MM.1S (cell line): ENCODE results near the gene NREP.

Source experiments
- CTCF ChIP-seq: fragments of 300-600 bp; sonication (generic); IDR thresholded peaks from 2 replicates; pipeline ENCODE4 v1.5.1; 2016; ENCODE audit warnings: antibody characterized with exemption, low read length, mixed read lengths
- EZH2phosphoT487 ChIP-seq: fragments of 300-600 bp; sonication (generic); IDR thresholded peaks from 2 replicates; pipeline ENCODE4 v1.6.1; 2018; ENCODE audit warnings: antibody characterized with exemption, low read length

GRCh38 chr5:111680737-111681413 is 76.1 kb downstream of the NREP start:
- TF ChIP-seq CTCF (no peak), EZH2phosphoT487 (no peak)
